Tibial artery (tissue), 4 donors: ENCODE measurements around the gene YWHAQ.
"Not testable (repeated sequence)": the region's sequence is repeated elsewhere in the genome, so short reads cannot be mapped to it uniquely, and the experiment has no call there.

Experiments
- DNase-seq, 2 donors: peaks; one replicate each; pipeline ENCODE4 v3.0.0-alpha.2; 2019
- H3K27ac ChIP-seq, 2 donors: fragments of 200-600 bp; sonication (generic) in 1 of 2; 1 replicate in 1 of 2; 2 replicates in 1 of 2; pipeline ENCODE4 v1.5.1; 2018 to 2019; ENCODE audit warnings: mild to moderate bottlenecking in 1 of 2
- H3K27me3 ChIP-seq, 2 donors: fragments of 200-600 bp; sonication (generic) in 1 of 2; one replicate each; pipeline versions ENCODE4 v1.5.1 to v1.6.0; 2016 to 2019
- H3K36me3 ChIP-seq, 3 donors: fragments of 200-600 bp; sonication (generic) in 2 of 3; one replicate each; pipeline ENCODE4 v1.5.1; 2016 to 2019; ENCODE audit warnings: mild to moderate bottlenecking in 2 of 3
- H3K4me1 ChIP-seq, 4 donors: fragments of 200-600 bp; sonication (generic) in 2 of 4; 1 replicate in 3 of 4; 2 replicates in 1 of 4; pipeline ENCODE4 v1.5.1; 2016 to 2019
- H3K4me3 ChIP-seq, 2 donors: fragments of 200-600 bp; sonication (generic) in 1 of 2; 1 replicate in 1 of 2; 2 replicates in 1 of 2; pipeline ENCODE4 v1.5.1; 2018 to 2019; ENCODE audit warnings: mild to moderate bottlenecking in 2 of 2
- H3K9me3 ChIP-seq, 3 donors: fragments of 200-600 bp; sonication (generic) in 1 of 3; one replicate each; pipeline ENCODE4 v1.5.1; 2016 to 2019
- CTCF ChIP-seq, 2 experiments: fragments of 200-600 bp in 1 of 2; fragments of 450-650 bp in 1 of 2; IDR thresholded peaks; one replicate each; pipeline ENCODE4 v1.5.1; 2017 to 2019; ENCODE audit warnings: antibody characterized with exemption in 2 of 2, mild to moderate bottlenecking in 1 of 2, moderate library complexity in 1 of 2
- intact Hi-C: fragments of 100-400 bp; cut with DNase I; formaldehyde crosslinking; loops from one replicate; pipeline ENCODE4 v1.15.0; 2023; ENCODE audit warnings: low total_unique reads

YWHAQ gene

GRCh38 chr2:9558948-9559381 lies 71.8 kb downstream of the YWHAQ start:
- no peak for TF ChIP-seq CTCF (IDR thresholded peaks at IDR 0.05)
- Histone ChIP-seq H3K4me1 (peaks cover 0 to 39% (median 21%) of the 10 kb centered on the region in 4 donors), H3K4me3 (no peak overlapping the region), H3K27ac (peak overlapping the region; percentile 67 to 98), H3K36me3 (no peaks in the 10 kb centered on the region), H3K9me3 (no peaks in the 10 kb centered on the region), H3K27me3 (no peaks in the 10 kb centered on the region)
- peak; percentile 54 to 80 for DNase-seq
- intact Hi-C loops, result loop anchor here (10.0 kb wide), 1 partner anchor 84 kb away; the partner anchor contains the start of gene IAH1

GRCh38 chr2:9556121-9556743 lies 74.6 kb downstream of the YWHAQ start:
- intact Hi-C loops, result loop anchor here (10.0 kb wide), 1 partner anchor 81 kb away; the partner anchor contains the start of gene IAH1
- Histone ChIP-seq H3K27me3 (no peaks in the 10 kb centered on the region), H3K4me3 (peak overlapping the region; percentile 78 to 88), H3K9me3 (no peaks in the 10 kb centered on the region), H3K27ac (peak overlapping the region; percentile 98), H3K36me3 (no peaks in the 10 kb centered on the region), H3K4me1 (peaks cover 0 to 66% (median 40%) of the 10 kb centered on the region in 4 donors)
- no peak for TF ChIP-seq CTCF (IDR thresholded peaks at IDR 0.05)
- no peak for DNase-seq

- peak; percentile 53 to 68 for TF ChIP-seq CTCF (IDR thresholded peaks at IDR 0.05)
- H3K36me3 ChIP-seq, result no peaks in the 10 kb centered on the region
- peak within 1 kb of the TSS; percentile 78 to 88 for H3K4me3 ChIP-seq
- peak; percentile 97 to 99 for DNase-seq
- no peaks in the 10 kb centered on the region for H3K27me3 ChIP-seq
- H3K9me3 ChIP-seq, result no peaks in the 10 kb centered on the region
- H3K27ac ChIP-seq, result peak within 1 kb of the TSS; percentile 98
- H3K4me1 ChIP-seq, result peaks cover 0 to 73% (median 44%) of the 10 kb centered on the region in 4 donors
- intact Hi-C loops, result loop anchor here (10.0 kb wide), 1 partner anchor 81 kb away; the partner anchor contains the start of gene IAH1
These were observed 75.3 kb downstream of the YWHAQ start, which contains the start of gene ADAM17 for GRCh38 chr2:9555297-9556120. Gene ADAM17, minus strand, starts transcription at chr2:9555830. Its CDS starts 225 bp downstream, at chr2:9555605.

GRCh38 chr2:9554921-9555296 lies 75.9 kb downstream of the YWHAQ start:
- TF ChIP-seq CTCF (IDR thresholded peaks at IDR 0.05), result no peak
- H3K9me3 ChIP-seq, result no peaks in the 10 kb centered on the region
- peak in 1 of 2 donors; percentile 74 for DNase-seq
- no peaks in the 10 kb centered on the region for H3K36me3 ChIP-seq
- no peaks in the 10 kb centered on the region for H3K27me3 ChIP-seq
- peak overlapping the region; percentile 78 to 88 for H3K4me3 ChIP-seq
- H3K4me1 ChIP-seq, result peaks cover 0 to 79% (median 47%) of the 10 kb centered on the region in 4 donors
- intact Hi-C loops, result loop anchor here (5.0 to 10.0 kb wide), 2 partner anchors 77 to 80 kb away; partner anchors contain the start of genes IAH1 and YWHAQ
- H3K27ac ChIP-seq, result peak overlapping the region; percentile 98

- Histone ChIP-seq H3K9me3 (no peaks in the 10 kb centered on the region), H3K4me3 (no peak overlapping the region), H3K27me3 (no peaks in the 10 kb centered on the region), H3K27ac (peak overlapping the region; percentile 98), H3K36me3 (no peaks in the 10 kb centered on the region), H3K4me1 (peaks cover 0 to 83% (median 36%) of the 10 kb centered on the region in 4 donors)
- TF ChIP-seq CTCF (IDR thresholded peaks at IDR 0.05), result no peak
- no peak for DNase-seq
- intact Hi-C loops, result loop anchor here (5.0 to 10.0 kb wide), 2 partner anchors 78 to 80 kb away; partner anchors contain the start of genes IAH1 and YWHAQ
These were observed 78.3 kb downstream of the YWHAQ start for GRCh38 chr2:9552219-9553178.

- not testable (repeated sequence) for H3K27me3 ChIP-seq, H3K36me3 ChIP-seq, DNase-seq, H3K9me3 ChIP-seq, H3K4me3 ChIP-seq
- peak overlapping the region; percentile 98 for H3K27ac ChIP-seq
- intact Hi-C loops, result loop anchor here (5.0 to 10.0 kb wide), 2 partner anchors 76 to 81 kb away; partner anchors contain the start of genes IAH1 and YWHAQ
- peaks cover 0 to 87% (median 42%) of the 10 kb centered on the region in 4 donors for H3K4me1 ChIP-seq
These were observed 79.9 kb downstream of the YWHAQ start for GRCh38 chr2:9550859-9551391.
